ENCODE data around the gene SLC6A17.

SLC6A17 gene

GRCh38 chr1:110176299-110176956 lies 26.1 kb downstream of the SLC6A17 start:
- DNase-seq = no peak

- no peak for DNase-seq
Observed at GRCh38 chr1:110177775-110178174, 27.5 kb downstream of the SLC6A17 start.

- no peak for DNase-seq
Observed at GRCh38 chr1:110183642-110184167, 33.4 kb downstream of the SLC6A17 start.

- no peak for DNase-seq
Observed at GRCh38 chr1:110184446-110184845, 34.2 kb downstream of the SLC6A17 start.

- DNase-seq = no peak
Observed at GRCh38 chr1:110185181-110185580, 34.9 kb downstream of the SLC6A17 start.

- DNase-seq = no peak
Observed at GRCh38 chr1:110186558-110186957, 36.3 kb downstream of the SLC6A17 start.

GRCh38 chr1:110187139-110187890 lies 37.0 kb downstream of the SLC6A17 start:
- DNase-seq = peak; percentile 4

GRCh38 chr1:110188035-110188618 lies 37.8 kb downstream of the SLC6A17 start:
- peak; percentile 78 for DNase-seq

GRCh38 chr1:110189181-110189580 lies 38.9 kb downstream of the SLC6A17 start:
- no peak for DNase-seq

- DNase-seq = no peak
Observed at GRCh38 chr1:110190282-110190929, 40.1 kb downstream of the SLC6A17 start.

GRCh38 chr1:110192541-110192940 lies 42.2 kb downstream of the SLC6A17 start:
- no peak for DNase-seq

GRCh38 chr1:110195196-110195595 lies 44.9 kb downstream of the SLC6A17 start:
- DNase-seq = no peak

- peak; percentile 63 for DNase-seq
Observed at GRCh38 chr1:110196917-110197765, 46.8 kb downstream of the SLC6A17 start.

GRCh38 chr1:110197905-110198629 lies 47.8 kb downstream of the SLC6A17 start:
- no peak for DNase-seq

- no peak for DNase-seq
Observed at GRCh38 chr1:110198746-110199145, 48.5 kb downstream of the SLC6A17 start.

- DNase-seq = no peak
Observed at GRCh38 chr1:110200190-110200589, 49.9 kb downstream of the SLC6A17 start.

- peak; percentile 23 for DNase-seq
Observed at GRCh38 chr1:110200666-110201065, 50.4 kb downstream of the SLC6A17 start.

GRCh38 chr1:110201157-110201825 lies 51.0 kb downstream of the SLC6A17 start:
- no peak for DNase-seq

- DNase-seq = peak; percentile 34
Observed at GRCh38 chr1:110203021-110203661, 52.8 kb downstream of the SLC6A17 start.

GRCh38 chr1:110205156-110205555 lies 54.9 kb downstream of the SLC6A17 start:
- no peak for DNase-seq
